Panc1 (cell line): ENCODE measurements around the gene ADORA1. TPM values are rescaled to one million over a fixed set of nuclear protein-coding genes. Genes with fewer than 3 reads are reported as not detected.

Experiments used
- ATAC-seq: fragments of 200-7000 bp; cut with Tn5 transposase; 2 replicates; pipeline ENCODE4 v1.9.1; 2020; ENCODE audit warnings: mild to moderate bottlenecking, moderate library complexity
- BruUV-seq: library from RNA; stranded (reverse); fragments of 400-500 nt; replicated peaks from 2 replicates; lab custom pipeline; 2021; lab: Mats Ljungman, UMichigan
- CTCF ChIA-PET: fragments of 300-600 bp; sonication (Branson Sonifier 250); formaldehyde crosslinking; loops from one replicate; lab custom pipeline; 2022; ENCODE audit warnings: antibody characterized with exemption; lab: Charles Lee
- POLR2A ChIA-PET: fragments of 300-600 bp; sonication (Branson Sonifier 250); formaldehyde crosslinking; loops from one replicate; lab custom pipeline; 2022; ENCODE audit warnings: antibody characterized with exemption; lab: Charles Lee
- DNase-seq: peaks from one replicate; pipeline ENCODE4 v3.0.0-alpha.2; 2010; ENCODE audit warnings: low read depth, low spot score
- H3K27ac ChIP-seq: 2 replicates; pipeline ENCODE4 v1.5.1; 2011; ENCODE audit warnings: mild to moderate bottlenecking, low read length, inconsistent platforms
- H3K27me3 ChIP-seq: fragments of 200-500 bp; sonication (Bioruptor generic); 2 replicates; pipeline ENCODE4 v1.6.0; 2014; ENCODE audit warnings: low read length, inconsistent platforms; ENCODE audit not compliant: control insufficient read depth, insufficient read depth
- H3K36me3 ChIP-seq: fragments of 200-500 bp; sonication (Bioruptor generic); 2 replicates; pipeline ENCODE4 v1.5.1; 2014; ENCODE audit warnings: inconsistent platforms, mild to moderate bottlenecking, low read length, moderate library complexity; ENCODE audit not compliant: control insufficient read depth, insufficient read depth
- H3K4me1 ChIP-seq: 2 replicates; pipeline ENCODE4 v1.5.1; 2011; ENCODE audit warnings: inconsistent platforms, mild to moderate bottlenecking, low read length, moderate library complexity; ENCODE audit not compliant: control insufficient read depth, insufficient read depth
- H3K4me3 ChIP-seq, 2 experiments: 2 replicates each; pipeline ENCODE4 v1.5.1; 2011 to 2012; ENCODE audit warnings: low read depth in 2 of 2, low read length in 2 of 2, mild to moderate bottlenecking in 2 of 2, inconsistent platforms in 1 of 2, moderate library complexity in 1 of 2
- H3K9me3 ChIP-seq: fragments of 200-500 bp; sonication (Bioruptor generic); 2 replicates; pipeline ENCODE4 v1.5.1; 2014; ENCODE audit warnings: low read depth, mild to moderate bottlenecking, inconsistent platforms, low read length, moderate library complexity; ENCODE audit not compliant: control insufficient read depth, insufficient read depth
- POLR2AphosphoS5 ChIP-seq: IDR thresholded peaks from 2 replicates; pipeline ENCODE4 v1.6.1; 2012; ENCODE audit warnings: mild to moderate bottlenecking, low read depth, low read length, moderate library complexity
- SIN3A ChIP-seq: IDR thresholded peaks from 2 replicates; pipeline ENCODE4 v1.6.1; 2012; ENCODE audit warnings: low read depth, mild to moderate bottlenecking, low read length, moderate library complexity, borderline replicate concordance; ENCODE audit not compliant: insufficient read depth
- TCF7L2 ChIP-seq: IDR thresholded peaks from 2 replicates; pipeline ENCODE4 v1.6.1; 2011; ENCODE audit warnings: mild to moderate bottlenecking, low read depth, low read length, inconsistent platforms
- in situ Hi-C: cut with HindIII; loops from 2 replicates; pipeline ENCODE4 v1.10.0; 2016; ENCODE audit warnings: low sequenced_read_pairs, low pct_unique_long_range_greater_than_20kb
- intact Hi-C: fragments of 100-400 bp; cut with micrococcal nuclease; formaldehyde crosslinking; loops from one replicate; pipeline ENCODE4 v1.10.0; 2022; ENCODE audit not compliant: unreplicated experiment
- total RNA-seq: library from RNA; stranded (reverse); gene quantifications from one replicate; pipeline ENCODE4 v1.2.1, GENCODE V29; 2021; ENCODE audit not compliant: unreplicated experiment
- TF ChIP-seq, protein P1 (sequence below): fragments of 450-650 bp; IDR thresholded peaks from 2 replicates; pipeline ENCODE4 v1.5.1; 2017; ENCODE audit warnings: mild to moderate bottlenecking
- TF ChIP-seq, protein P2 (sequence below), 2 experiments: IDR thresholded peaks; 2 replicates each; pipeline ENCODE4 v1.6.1; 2011 to 2012; ENCODE audit warnings: low read depth in 2 of 2, control low read depth in 1 of 2, low read length in 1 of 2, mild to moderate bottlenecking in 1 of 2, moderate library complexity in 1 of 2; ENCODE audit not compliant: insufficient read depth in 1 of 2

The ADORA1 gene
- total RNA-seq, 1 experiment from 2014 or later, result 8.5 TPM

DNA sequence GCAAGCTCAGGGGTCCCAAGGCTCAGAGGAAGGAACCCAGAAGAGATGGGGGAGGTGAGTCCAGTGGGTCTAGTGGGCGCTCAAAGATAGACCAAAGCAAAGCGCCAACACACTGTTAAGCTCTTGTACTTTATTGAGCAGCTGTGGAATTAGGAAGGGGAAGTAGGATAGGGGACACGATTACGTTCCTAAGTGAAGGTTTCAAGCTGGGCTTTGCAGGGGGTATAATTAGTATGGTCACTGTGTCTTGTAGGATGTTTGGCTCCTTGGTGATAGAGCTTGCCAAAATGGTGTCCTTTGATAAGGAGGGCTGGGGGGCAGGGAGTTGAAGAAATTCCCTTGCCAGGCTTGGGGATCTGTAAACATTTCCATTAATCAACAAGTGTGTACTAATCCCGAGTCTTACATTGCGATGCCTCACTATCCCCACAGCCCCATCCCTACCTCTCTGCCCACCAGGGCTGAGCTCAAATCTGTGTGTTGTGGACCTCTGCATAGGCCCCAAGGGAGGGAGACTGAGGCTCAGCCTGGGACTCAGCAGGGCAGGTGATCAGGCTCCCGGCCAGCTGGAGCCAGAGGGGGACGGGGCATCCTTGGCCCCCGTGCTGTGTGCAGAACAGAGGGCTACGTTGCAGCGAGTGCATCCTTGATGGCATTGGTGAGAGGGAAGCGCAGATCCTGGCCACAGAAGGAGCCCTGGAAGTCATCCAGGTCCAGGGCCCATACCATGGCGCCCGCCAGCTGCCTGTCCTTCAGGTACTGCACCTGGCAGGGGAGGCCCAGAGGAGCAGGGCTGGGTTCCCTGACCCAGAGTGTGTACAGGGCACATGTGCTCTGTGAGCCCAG, 51.5 kb downstream of the ADORA1 start:
- H3K9me3 ChIP-seq, result no peaks in the 10 kb centered on the region
- no peak overlapping the region for H3K4me3 ChIP-seq
- TF ChIP-seq, protein P1, sequence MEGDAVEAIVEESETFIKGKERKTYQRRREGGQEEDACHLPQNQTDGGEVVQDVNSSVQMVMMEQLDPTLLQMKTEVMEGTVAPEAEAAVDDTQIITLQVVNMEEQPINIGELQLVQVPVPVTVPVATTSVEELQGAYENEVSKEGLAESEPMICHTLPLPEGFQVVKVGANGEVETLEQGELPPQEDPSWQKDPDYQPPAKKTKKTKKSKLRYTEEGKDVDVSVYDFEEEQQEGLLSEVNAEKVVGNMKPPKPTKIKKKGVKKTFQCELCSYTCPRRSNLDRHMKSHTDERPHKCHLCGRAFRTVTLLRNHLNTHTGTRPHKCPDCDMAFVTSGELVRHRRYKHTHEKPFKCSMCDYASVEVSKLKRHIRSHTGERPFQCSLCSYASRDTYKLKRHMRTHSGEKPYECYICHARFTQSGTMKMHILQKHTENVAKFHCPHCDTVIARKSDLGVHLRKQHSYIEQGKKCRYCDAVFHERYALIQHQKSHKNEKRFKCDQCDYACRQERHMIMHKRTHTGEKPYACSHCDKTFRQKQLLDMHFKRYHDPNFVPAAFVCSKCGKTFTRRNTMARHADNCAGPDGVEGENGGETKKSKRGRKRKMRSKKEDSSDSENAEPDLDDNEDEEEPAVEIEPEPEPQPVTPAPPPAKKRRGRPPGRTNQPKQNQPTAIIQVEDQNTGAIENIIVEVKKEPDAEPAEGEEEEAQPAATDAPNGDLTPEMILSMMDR, result no peak
- TF ChIP-seq, protein P2, sequence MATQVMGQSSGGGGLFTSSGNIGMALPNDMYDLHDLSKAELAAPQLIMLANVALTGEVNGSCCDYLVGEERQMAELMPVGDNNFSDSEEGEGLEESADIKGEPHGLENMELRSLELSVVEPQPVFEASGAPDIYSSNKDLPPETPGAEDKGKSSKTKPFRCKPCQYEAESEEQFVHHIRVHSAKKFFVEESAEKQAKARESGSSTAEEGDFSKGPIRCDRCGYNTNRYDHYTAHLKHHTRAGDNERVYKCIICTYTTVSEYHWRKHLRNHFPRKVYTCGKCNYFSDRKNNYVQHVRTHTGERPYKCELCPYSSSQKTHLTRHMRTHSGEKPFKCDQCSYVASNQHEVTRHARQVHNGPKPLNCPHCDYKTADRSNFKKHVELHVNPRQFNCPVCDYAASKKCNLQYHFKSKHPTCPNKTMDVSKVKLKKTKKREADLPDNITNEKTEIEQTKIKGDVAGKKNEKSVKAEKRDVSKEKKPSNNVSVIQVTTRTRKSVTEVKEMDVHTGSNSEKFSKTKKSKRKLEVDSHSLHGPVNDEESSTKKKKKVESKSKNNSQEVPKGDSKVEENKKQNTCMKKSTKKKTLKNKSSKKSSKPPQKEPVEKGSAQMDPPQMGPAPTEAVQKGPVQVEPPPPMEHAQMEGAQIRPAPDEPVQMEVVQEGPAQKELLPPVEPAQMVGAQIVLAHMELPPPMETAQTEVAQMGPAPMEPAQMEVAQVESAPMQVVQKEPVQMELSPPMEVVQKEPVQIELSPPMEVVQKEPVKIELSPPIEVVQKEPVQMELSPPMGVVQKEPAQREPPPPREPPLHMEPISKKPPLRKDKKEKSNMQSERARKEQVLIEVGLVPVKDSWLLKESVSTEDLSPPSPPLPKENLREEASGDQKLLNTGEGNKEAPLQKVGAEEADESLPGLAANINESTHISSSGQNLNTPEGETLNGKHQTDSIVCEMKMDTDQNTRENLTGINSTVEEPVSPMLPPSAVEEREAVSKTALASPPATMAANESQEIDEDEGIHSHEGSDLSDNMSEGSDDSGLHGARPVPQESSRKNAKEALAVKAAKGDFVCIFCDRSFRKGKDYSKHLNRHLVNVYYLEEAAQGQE (IDR thresholded peaks at IDR 0.05; ENCODE audit: insufficient read depth in 1 of 2, low read depth in 2 of 2, low read length in 1 of 2), result no peak
- no peak for TF ChIP-seq SIN3A
- TF ChIP-seq TCF7L2, result no peak
- no peak for TF ChIP-seq POLR2AphosphoS5
- no peak overlapping the region for H3K27ac ChIP-seq
- in situ Hi-C loops, result no loop called here
- no peak for DNase-seq
- intact Hi-C loops, result no loop called here
- no peaks in the 10 kb centered on the region for H3K27me3 ChIP-seq
- no peak for ATAC-seq
- no TSS peak for BruUV-seq
- CTCF ChIA-PET, result no interaction called here
- POLR2A ChIA-PET, result no interaction called here
- H3K4me1 ChIP-seq, result no peaks in the 10 kb centered on the region
- no peaks in the 10 kb centered on the region for H3K36me3 ChIP-seq

DNA sequence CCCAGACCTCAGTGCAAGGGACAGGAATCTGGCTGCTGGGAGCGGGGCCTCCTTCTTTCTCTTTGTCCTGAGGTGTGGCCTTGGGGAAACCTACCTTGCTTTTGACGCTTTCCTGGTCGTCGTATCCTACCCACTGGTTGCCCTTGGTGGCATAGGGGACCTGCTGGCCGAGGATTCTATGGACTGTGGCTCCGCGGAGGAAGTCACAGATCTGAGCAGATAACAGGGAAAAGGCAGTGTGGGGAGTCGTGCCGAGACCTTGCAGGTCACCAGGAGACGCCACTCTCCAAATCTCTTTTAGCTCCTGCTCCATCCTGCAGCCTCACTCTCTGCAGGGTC, 52.1 kb downstream of the ADORA1 start:
- H3K36me3 ChIP-seq, result no peaks in the 10 kb centered on the region
- ChIA-PET CTCF (interaction anchor here (0.6 kb wide), 1 partner anchor 62 kb away, joined by 4 read pairs; no protein-coding TSS in a partner anchor), POLR2A (no interaction called here)
- BruUV-seq, result no TSS peak
- H3K4me3 ChIP-seq, result no peak overlapping the region
- TF ChIP-seq, protein P1, result no peak
- TF ChIP-seq SIN3A, result no peak
- no peak for TF ChIP-seq TCF7L2
- TF ChIP-seq, protein P2 (IDR thresholded peaks at IDR 0.05; ENCODE audit: insufficient read depth in 1 of 2, low read depth in 2 of 2, low read length in 1 of 2), result no peak
- no peak for TF ChIP-seq POLR2AphosphoS5
- no peaks in the 10 kb centered on the region for H3K4me1 ChIP-seq
- in situ Hi-C loops (no loop called here), intact Hi-C loops (no loop called here)
- H3K9me3 ChIP-seq, result no peaks in the 10 kb centered on the region
- no peak for ATAC-seq
- H3K27ac ChIP-seq, result no peak overlapping the region
- no peak for DNase-seq
- no peaks in the 10 kb centered on the region for H3K27me3 ChIP-seq
